NCI-H1930 (cell line): ENCODE results near the gene NOTUM.
"Not testable (repeated sequence)": the region's sequence is repeated elsewhere in the genome, so short reads cannot be mapped to it uniquely, and the experiment has no call there.

Experiments
- DNase-seq, 2 experiments: peaks; one replicate each; lab custom pipeline; 2025; lab: John Stamatoyannopoulos, UW

Gene NOTUM

DNA sequence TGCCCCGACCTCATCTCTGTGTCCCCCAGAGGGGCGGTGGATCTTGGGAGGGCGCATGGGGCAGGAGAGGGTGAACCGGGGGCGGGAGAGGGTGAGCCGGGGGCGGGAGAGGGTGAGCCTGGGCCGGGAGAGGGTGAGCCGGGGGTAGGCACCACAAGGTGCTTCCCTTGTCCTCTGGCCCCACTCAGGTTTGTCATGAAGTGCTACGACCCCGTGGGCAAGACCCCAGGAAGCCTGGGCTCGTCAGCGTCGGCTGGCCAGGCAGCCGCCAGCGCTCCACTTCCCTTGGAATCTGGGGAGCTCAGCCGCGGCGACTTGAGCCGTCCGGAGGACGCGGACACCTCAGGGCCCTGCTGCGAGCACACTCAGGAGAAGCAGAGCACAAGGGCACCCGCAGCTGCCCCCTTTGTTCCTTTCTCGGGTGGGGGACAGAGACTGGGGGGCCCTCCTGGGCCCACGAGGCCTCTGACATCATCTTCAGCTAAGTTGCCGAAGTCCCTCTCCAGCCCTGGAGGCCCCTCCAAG is 35.3 kb upstream of the NOTUM start:
- no peak for DNase-seq

DNA sequence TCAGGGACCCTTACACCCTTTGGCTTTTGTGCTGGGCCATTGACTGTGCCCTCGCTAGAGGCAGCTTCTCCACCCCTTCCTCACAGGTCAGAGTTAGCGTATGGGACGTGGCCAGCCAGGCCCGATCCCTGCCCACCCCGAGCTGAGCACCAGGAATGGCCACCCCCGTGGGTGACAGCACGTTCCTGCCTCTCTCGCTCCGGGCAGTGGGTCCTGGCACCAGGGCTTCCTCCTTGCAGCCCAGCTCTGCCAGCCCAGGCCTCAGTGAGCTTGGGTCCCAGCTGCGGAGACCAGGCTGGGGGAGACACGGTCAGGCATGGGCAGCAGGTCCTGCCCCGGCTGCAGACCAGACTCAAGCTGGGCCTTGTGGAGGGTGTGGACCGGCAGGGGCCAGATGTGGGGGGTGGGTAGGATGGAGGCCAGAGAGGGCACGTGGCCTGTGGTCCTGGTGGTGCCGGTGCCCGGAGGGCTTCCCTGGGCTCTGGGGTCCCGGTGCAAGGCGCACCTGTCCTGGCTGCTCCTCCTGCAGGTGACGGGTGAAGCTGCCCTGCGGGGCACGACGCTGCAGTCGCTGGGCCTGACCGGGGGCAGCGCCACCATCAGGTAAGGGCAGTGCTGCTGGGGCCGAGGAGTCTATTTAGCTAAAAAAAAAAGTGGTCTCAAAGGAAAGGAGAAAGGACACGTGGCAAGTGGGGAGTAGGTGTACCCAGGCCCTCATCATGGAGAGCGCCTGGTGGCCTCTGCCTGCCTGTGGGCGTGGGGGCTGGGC is 34.7 kb upstream of the NOTUM start:
- no peak for DNase-seq

DNA sequence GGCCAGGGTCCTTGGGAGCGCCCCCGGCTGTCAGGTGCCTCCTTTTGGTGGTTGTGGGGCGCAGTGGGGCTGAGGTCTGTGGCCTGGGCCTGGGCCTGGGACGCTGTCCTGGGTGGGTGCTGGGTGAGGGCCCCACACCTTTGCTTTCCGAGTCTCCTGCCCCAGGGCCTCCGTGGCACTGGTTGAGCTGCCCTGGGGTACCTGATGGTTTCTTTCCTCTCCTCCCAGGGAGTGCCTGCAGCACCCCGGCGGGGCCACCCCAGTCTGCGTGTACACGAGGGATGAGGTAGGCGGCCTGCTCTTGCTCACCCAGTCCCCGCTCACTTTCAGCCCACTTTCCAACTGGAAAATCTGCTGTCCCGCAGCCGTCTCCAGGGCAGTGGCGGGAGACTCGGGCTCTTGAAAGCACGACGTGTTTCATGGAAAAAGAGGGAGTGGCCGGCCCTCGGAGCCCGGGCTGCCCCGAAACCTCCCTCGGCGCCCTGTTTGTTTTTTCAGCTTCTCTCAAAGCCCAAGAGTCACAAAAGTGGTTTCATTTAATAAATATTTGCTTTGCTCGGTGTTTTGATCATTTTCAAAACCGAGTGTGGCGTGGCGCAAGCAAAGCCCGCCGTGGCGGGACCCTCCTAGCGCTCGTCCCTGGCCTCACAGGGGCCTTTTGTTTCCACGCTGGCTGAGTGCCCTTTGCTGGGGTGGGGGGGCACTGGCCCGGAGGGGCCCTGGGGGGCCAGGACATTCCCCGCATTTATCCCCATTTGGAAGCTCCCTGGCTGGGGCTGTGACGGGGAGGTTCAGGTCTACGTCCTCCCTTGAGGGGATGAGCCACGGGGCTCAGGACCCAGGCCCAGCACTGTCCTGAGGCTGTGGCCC is 33.8 kb upstream of the NOTUM start:
- no peak for DNase-seq

DNA sequence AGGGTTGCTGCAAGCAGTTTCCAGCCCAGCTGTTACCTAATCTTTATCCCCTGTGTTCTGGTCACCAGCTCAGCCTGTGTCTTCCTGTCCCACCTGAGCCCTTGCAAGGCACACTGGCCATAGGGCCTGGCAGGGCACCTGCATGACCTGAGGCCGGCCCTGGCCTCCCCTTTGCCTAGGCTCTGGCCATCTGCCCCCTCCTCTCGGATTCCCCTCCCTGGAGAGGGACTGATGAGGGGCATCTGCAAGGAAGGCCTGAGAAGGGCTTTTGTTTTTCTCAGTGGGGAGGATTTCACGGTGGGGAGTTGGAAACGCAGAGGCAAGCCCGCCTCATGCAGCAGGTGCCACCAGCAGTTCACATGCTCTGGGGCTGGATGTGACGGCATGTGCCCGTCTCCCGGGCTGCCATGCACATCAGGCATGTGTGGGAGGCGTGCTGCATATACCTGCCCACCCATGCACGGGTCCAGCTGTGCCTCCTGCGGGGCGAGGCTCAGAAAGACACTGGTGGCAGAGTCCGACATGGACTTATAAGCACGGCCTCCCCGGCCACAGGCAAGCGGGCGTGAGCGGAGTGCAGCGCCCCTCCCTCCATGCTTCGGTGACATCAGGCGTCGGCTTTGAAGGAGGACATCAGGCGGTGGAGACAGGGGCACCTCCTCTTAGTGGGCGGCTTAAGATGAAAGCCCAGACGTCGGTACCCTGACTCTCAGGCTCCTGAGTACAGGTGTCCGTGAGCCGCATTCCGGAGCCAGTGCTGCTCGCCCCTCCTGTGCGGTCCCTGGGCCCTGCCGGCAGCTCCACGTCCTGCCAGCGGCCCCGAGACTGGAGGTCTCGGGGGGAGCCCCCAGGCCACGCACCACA is 33.0 kb upstream of the NOTUM start:
- DNase-seq: no peak

DNA sequence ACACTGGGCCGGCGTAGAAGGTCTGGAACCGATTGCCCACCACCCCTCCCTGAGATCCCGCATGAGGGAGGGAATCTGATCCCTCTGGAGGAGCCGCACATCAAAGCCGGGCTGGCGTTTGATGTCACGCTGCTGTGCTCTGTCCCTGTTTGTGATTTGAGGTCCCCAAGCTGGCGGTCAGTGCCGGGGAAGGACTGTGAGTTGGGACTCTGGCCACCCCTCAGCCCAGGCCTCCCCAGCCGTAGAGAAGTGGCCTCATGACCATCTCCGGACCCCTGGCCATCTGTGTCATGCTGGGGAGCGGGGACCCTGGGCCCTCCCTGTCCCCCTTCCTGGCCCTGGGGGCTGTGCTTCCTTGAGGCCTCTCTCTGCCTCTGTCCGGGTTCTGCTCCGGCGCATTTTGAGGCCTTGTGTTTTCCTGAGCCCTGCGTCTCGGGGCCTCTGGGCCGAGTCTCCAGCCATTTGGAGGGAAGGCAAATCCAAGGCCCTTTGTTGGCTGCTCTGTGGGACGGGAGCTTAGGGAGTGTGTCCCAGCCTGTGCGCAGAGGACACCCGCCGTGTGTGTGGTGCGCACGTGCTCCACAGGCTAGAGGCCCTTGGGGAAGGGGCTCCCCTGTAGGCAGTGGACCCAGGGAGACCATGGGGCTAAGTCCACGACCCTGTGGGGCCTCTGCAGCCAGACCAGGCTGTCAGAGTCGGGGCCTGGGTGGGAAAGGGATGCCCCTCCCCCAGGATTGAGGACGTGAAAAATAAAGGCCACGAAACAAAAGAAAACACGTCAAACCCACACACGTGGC is 31.5 kb upstream of the NOTUM start:
- DNase-seq: no peak

DNA sequence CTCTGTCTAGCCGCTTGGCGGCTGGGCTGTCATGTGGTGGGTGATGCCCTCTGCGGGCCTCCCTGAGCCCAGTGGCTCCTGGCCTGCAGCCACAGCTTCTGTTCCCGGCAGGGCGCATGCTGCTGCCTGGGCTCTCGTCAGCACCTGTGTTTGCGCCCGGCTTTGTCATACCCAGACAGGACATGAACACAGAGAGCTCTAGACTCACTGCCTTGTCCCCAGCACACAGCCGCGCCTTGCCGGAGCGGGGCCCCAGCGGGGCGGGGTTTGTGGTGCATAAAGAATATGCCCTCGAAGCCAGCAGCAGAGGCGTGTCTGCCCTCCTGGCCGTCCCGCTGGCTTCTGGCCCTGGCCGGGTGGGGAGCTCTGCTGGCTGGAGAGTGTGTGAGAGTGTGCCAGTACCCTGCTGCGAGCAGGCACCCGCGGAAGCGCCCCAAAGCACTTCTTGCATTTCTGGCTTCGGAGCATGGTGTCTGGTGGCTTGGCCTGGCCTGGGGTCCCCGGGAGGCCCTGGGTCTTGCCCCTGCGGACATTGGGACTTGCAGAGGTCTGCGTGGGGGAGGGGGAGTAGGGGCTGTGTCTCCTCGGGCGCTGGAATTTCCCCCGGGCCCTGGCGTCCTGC is 30.8 kb upstream of the NOTUM start:
- no peak for DNase-seq

DNA sequence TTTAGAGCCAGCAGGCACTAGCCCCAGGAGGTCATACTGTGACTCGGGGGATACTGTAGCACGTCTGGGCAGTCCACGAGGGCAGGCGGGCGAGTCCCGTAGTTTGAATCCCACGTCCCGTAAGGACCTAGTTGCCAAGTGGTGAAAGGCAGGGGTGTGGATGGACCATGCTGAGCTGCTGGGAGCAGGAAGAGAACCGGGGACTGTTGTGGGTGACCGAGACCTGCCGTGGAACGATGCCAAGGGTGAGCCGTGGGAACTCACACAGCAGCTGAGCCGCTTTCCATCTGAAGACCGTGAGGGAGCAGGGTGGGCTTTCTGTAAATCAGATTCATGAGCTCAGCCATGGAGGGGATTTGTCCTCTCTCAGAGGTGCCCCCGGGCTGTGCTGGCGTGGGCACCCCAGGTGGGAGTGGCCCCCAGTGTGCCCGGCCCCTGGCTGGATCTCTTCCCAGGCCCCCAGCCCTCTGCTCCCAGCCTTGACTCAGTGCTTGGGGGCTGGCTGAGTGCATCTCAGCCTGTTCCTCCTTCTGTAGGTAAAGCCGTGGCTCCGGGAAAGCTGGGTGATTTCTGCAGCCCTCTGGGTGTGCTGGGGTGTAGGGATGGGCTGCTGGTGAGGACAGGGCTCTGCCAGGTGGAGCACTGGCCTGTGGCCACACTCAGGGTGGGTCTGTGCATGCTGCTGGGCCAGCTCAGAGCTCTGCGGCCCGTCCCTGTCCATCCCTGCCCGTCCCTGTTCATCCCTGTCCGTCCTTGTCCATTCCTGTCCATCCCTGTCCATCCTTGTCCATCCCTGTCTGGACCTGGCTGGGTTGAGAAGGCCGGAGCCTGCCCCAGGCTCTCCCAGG is 30.1 kb upstream of the NOTUM start:
- DNase-seq: no peak

DNA sequence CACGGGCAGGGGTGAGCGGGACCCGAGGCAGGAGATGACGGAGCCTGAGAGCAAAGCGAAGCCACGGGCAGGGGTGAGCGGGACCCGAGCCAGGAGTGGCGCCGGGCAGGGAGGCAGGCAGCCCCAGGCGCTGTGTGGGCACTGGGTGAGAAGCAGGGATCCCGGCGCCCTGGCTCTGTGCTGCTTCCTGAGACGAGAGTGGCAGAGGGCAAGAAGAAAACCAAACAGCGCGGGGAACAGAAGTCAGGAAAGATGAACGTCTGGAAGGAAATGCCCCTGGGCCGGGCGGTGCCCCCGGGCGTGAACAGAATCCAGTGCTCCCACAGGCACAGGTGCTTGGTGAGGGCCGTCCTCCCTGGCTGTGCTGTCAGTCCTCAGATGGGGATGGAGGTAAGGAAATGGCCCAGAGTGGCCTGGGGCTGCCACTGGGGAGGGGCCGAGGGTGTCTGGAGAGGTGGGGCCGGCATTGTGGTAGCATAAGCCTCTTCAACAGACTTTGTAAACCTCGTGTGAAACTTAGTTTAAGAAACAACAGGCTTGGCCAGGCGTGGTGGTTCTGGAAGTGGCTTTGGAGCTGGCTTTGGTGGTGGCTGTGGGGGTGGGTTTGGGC is 26.3 kb upstream of the NOTUM start:
- no peak for DNase-seq

DNA sequence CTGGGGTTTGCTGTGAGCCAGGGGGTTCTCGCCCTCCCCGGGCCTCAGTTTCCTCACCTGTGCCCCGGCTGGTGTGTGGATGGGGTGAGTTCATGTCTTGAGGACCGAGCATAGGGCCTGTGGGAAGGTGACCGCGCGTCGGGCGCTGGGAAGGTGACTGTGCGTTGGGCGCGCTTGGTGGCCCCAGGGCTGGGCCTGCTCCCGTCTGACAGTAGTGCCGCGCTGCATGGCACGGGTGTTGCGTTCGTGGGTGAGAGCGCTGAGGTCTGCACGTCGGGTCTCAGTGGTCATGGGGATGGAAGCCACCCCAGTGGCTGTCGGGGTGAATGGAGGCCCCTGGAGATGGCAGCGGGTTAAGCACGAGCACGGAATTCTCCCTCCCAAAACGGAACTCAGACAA is 25.6 kb upstream of the NOTUM start:
- DNase-seq: no peak

DNA sequence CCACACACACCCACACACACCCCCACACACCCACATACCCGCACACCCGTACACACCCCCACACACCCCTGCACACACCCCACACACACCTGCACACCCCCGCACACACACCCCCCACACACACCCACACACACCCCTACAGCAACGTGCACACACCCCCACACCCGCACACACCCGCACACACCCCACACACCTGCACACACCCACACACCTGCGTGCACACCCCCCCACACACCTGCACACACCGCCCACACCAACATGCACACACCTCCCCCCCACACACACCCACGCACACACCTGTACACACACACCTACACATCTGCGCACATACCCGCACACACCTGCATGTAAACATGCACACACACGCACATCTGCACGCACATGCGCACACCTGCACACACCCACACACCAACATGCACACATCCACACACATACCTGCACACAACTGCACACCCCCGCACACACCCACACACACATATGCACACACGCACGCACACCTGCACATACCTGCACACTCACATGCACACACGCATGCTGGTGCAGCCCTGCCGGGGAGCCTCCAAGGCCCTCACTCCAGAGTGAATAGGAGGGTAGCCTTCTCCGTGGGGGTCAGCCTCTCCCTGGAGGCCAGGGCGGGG is 23.9 kb upstream of the NOTUM start:
- no peak for DNase-seq

DNA sequence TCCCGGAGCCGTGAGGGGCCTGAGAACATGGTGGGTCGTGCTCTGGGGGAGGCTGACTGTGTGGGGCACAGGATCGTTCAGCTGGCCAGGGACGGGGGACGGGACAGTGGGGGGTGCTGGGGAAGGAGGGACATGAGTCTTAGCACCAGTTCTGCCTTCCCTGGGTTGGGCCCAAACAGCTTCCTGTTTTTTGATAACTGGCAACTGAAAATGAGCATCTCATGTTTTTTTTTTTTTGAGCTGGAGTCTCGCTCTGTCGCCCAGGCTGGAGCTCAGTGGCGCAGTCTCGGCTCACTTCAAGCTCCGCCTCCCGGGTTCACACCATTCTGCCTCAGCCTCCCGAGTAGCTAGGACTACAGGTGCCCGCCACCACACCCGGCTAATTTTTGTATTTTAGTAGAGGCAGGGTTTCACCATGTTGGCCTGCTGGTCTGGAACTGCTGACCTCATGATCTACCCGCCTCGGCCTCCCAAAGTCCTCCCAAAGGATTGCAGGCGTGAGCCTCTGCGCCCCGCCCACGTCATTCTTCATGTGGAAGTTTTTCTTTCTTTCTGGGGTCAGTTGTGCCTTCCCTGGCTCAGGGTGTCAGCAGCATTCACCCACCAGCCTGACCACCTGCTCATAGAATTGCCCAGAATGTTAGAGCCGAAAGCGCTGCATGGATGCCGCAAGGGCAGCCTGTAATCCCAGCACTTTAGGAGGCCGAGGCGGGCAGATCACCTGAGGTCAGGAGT is 22.8 kb upstream of the NOTUM start:
- DNase-seq: no peak

DNA sequence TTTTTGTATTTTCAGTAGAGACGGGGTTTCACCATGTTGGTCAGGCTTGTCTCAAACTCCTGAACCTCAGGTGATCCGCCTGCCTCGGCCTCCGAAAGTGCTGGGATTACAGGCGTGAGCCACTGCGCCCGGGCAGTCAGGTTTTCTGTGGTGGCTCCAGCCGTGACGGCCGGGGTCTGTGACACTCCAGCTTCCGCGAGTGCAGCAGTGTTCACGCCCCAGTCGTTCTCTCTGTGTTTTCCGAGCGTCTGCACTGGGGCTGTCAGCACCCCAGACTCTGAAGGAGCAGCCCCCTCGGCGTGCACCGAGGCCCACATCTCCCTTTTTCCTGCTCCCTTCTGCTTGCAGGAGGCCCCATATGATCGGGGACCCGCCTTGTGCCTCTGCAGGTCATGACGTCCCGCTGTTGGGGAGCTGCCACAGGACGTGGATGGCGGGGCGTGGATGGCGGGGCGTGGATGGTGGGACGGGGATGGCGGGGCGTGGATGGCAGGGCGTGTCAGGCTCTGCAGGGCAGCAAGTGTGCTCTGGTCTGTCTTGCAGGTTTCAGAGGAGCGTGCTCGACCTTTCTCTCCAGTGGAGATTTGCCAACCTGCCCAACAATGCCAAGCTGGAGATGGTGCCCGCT is 22.1 kb upstream of the NOTUM start:
- DNase-seq: no peak

DNA sequence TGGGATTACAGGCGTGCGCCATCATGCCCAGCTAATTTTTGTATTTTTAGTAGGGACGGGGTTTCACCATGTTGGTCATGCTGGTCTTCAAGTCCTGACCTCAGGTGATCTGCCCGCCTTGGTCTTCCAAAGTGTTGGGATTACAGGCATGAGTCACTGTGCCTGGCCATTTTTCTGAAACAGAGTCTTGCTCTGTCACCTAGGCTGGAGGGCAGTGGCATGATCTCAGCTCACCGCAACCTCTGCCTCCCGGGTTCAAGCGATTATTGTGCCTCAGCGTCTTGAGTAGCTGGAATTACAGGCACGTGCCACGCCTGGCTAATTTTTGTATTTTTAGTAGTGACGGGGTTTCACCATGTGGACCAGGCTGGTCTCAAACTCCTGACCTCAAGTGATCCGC is 20.5 kb upstream of the NOTUM start:
- not testable (repeated sequence) for DNase-seq

DNA sequence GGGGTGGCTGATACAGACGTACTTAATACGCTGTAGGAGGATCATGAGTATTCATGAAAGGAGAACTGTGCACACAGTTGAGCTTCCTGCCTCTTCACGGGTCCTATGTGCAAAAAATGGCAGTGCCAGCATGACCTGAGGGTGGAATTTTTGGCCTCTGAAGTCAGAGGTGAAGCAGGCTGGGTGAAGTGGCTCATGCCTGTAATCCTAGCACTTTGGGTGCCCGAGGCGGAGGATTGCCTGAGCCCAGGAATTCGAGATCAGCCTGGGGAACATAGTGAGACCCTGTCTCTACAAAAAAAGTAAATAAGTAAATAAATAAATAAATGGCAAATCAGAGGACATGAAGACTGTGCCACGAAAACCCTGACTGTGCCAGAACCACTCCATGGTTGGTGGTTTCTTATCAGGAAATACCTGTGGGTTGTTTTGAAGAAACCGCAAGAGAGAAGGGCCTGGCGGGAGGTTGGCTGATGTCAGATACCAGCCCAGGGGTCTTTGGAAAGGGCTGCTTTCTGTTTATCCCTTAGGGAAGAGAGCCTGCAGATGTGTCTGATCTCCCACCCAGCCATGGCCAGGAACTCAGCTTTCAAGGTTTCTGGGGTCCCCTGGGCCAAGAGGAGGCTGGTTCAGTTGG is 19.8 kb upstream of the NOTUM start:
- DNase-seq: no peak

DNA sequence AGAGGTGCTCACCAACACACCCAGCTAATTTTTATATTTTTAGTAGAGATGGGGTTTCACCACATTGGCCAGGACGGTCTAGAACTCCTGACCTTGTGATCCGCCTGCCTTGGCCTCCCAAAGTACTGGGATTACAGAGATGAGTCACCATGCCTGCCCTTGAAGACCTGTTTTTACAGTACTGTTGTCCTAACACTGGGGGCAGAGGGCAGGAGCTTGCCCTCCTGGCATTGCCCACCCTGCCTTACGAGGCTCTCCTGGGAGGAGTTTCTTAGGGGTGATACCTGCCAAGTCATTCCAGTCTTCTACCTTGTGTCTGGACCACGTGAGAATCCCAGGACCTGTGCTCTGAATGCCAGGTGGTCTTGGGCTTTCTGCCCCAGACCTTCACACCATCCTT is 19.1 kb upstream of the NOTUM start:
- DNase-seq: no peak

DNA sequence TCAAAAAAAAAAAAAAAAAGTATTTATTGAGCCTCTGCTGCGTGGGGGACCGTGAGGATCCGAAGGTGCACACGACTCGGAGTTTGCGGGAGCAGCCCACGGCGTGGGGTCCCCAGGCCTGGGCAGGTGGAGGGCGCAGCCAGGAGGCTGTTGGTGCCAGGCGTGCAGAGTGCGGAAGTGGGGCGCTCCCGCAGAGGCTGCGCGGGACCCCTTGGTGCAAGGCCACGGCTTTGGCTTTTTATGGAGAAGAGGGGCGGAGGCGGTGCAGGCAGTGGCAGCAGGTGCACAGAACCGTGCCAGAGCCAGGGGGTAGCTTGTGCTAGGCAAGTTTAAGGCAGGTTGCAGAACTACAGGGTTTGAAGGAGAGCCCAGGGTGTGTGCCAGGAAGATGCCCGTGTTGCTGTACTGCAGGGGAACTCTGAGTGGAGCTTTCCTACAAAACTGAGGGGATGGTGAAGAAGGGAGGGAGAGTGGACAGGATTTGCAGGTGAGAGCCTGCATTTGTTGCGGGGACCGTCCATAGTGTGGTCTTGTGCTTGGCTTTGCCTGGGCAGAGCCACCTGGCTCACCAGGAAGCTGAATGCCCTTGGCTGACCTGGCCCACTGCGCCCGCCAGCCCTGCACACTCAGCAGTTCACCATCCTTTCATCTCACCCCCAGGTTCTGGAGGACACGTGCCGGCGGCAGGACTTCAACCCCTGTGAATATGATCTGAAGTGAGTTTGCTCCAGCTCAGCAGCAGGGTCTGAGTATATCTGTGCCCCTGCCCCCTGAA is 17.7 kb upstream of the NOTUM start:
- no peak for DNase-seq
